DOHH2 (cell line): ENCODE measurements around the gene SMARCA4.

Source experiments
- H3F3A ChIP-seq: fragments of 200-600 bp; sonication (generic), shearing (Covaris generic); 2 replicates; pipeline ENCODE4 v1.6.0; 2016; ENCODE audit warnings: antibody characterized with exemption, mild to moderate bottlenecking; ENCODE audit not compliant: control insufficient read depth, insufficient read depth
- H3K27ac ChIP-seq: fragments of 200-600 bp; sonication (generic); 2 replicates; pipeline ENCODE4 v1.5.1; 2014; ENCODE audit warnings: low read depth, mild to moderate bottlenecking, low read length, moderate library complexity
- H3K27me3 ChIP-seq: fragments of 200-600 bp; sonication (generic); 2 replicates; pipeline ENCODE4 v1.6.1; 2014; ENCODE audit warnings: mild to moderate bottlenecking, low read length, mixed read lengths; ENCODE audit not compliant: control insufficient read depth
- H3K36me3 ChIP-seq: fragments of 200-600 bp; sonication (generic); 2 replicates; pipeline ENCODE4 v1.6.1; 2014; ENCODE audit warnings: mild to moderate bottlenecking, low read length, moderate library complexity, mixed read lengths; ENCODE audit not compliant: control insufficient read depth
- H3K4me1 ChIP-seq: fragments of 200-600 bp; sonication (generic); 2 replicates; pipeline ENCODE4 v1.6.1; 2014; ENCODE audit warnings: mild to moderate bottlenecking, low read length, mixed read lengths; ENCODE audit not compliant: control insufficient read depth
- H3K4me2 ChIP-seq: fragments of 200-600 bp; sonication (generic); 2 replicates; pipeline ENCODE4 v1.6.0; 2014; ENCODE audit warnings: mild to moderate bottlenecking, low read length, moderate library complexity
- H3K4me3 ChIP-seq: fragments of 200-600 bp; sonication (generic); 2 replicates; pipeline ENCODE4 v1.5.1; 2014; ENCODE audit warnings: mild to moderate bottlenecking, low read length, mixed read lengths
- H3K79me2 ChIP-seq: fragments of 200-600 bp; sonication (generic); 2 replicates; pipeline ENCODE4 v1.6.1; 2014; ENCODE audit warnings: mild to moderate bottlenecking, low read length, mixed read lengths; ENCODE audit not compliant: control insufficient read depth
- H3K9me2 ChIP-seq: fragments of 200-600 bp; sonication (generic); replicated peaks from 2 replicates; pipeline ENCODE4 v1.6.1; 2014; ENCODE audit warnings: mild to moderate bottlenecking, low read length, mixed read lengths; ENCODE audit not compliant: control insufficient read depth
- H3K9me3 ChIP-seq: fragments of 200-600 bp; sonication (generic); 2 replicates; pipeline ENCODE4 v1.6.1; 2014; ENCODE audit warnings: antibody characterized with exemption, low read length, mixed read lengths; ENCODE audit not compliant: control insufficient read depth, insufficient read depth
- H4K20me1 ChIP-seq: fragments of 200-600 bp; sonication (generic); 2 replicates; pipeline ENCODE4 v1.6.0; 2014; ENCODE audit warnings: low read depth, mild to moderate bottlenecking, antibody characterized with exemption, low read length, moderate library complexity; ENCODE audit not compliant: control insufficient read depth, insufficient read depth
- EZH2phosphoT487 ChIP-seq: fragments of 200-600 bp; sonication (generic); IDR thresholded peaks from 2 replicates; pipeline ENCODE4 v1.6.1; 2017; ENCODE audit warnings: borderline replicate concordance, mild to moderate bottlenecking, antibody characterized with exemption, low read length, moderate library complexity, mixed read lengths
- TF ChIP-seq, protein P1 (sequence below): fragments of 200-600 bp; sonication (generic); IDR thresholded peaks from one replicate; pipeline ENCODE4 v1.5.1; 2014; ENCODE audit warnings: antibody characterized with exemption, mild to moderate bottlenecking, low read depth, low read length; ENCODE audit not compliant: poor library complexity, severe bottlenecking

Gene SMARCA4

DNA sequence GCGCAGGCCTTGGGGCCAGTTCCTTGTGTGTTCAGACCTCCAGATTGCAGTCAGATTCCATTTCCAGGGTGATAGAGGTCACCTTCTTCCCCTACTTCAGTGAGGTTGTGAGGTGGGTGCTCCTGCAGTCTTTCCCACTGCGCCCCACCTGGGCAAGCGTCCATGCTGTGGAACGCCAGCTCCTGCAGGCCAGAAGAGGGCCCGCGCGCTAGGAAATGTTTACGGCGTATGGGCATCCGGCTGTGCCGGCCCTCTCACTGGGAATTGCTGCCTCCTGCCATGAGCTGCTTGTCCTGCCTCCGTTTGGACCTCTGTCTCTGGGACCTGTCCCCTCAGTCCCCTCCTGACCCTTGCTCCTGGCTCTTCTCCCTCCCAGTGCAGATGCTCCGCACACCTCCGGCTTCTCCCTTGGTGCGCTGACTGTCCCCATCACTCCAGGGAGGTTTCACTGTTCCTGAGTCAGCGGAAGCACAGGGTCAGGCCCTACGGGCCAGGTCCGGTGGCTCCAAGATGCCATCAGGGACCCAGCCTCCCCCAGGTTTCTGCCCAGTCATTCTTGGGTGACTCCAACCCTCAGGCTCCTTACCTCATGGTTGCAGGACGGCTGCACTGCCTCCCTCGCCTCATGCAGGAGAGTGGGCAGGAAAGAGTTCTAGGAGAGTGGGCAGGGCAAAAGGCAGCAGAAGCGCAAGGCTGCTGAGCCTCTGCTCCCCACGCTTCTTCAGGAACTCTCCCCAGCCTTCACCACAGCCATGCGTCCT lies 56.6 kb downstream of the SMARCA4 start:
- H4K20me1 ChIP-seq: peaks cover 3% of the 10 kb centered on the region; the same call in 1 of the 2 replicates
- no peak overlapping the region for H3K4me2 ChIP-seq
- peaks cover 7% of the 10 kb centered on the region; the same call in 1 of the 2 replicates for H3K79me2 ChIP-seq
- no peak for TF ChIP-seq EZH2phosphoT487
- TF ChIP-seq, protein P1, sequence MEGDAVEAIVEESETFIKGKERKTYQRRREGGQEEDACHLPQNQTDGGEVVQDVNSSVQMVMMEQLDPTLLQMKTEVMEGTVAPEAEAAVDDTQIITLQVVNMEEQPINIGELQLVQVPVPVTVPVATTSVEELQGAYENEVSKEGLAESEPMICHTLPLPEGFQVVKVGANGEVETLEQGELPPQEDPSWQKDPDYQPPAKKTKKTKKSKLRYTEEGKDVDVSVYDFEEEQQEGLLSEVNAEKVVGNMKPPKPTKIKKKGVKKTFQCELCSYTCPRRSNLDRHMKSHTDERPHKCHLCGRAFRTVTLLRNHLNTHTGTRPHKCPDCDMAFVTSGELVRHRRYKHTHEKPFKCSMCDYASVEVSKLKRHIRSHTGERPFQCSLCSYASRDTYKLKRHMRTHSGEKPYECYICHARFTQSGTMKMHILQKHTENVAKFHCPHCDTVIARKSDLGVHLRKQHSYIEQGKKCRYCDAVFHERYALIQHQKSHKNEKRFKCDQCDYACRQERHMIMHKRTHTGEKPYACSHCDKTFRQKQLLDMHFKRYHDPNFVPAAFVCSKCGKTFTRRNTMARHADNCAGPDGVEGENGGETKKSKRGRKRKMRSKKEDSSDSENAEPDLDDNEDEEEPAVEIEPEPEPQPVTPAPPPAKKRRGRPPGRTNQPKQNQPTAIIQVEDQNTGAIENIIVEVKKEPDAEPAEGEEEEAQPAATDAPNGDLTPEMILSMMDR: no peak
- no peaks in the 10 kb centered on the region for H3K9me3 ChIP-seq
- no peaks in the 10 kb centered on the region for H3K4me1 ChIP-seq
- H3K9me2 ChIP-seq: no peaks in the 10 kb centered on the region
- H3K4me3 ChIP-seq: no peak overlapping the region
- peaks cover 94% of the 10 kb centered on the region for H3K36me3 ChIP-seq
- no peaks in the 10 kb centered on the region for H3F3A ChIP-seq
- H3K27me3 ChIP-seq: no peaks in the 10 kb centered on the region
- H3K27ac ChIP-seq: no peak overlapping the region

DNA sequence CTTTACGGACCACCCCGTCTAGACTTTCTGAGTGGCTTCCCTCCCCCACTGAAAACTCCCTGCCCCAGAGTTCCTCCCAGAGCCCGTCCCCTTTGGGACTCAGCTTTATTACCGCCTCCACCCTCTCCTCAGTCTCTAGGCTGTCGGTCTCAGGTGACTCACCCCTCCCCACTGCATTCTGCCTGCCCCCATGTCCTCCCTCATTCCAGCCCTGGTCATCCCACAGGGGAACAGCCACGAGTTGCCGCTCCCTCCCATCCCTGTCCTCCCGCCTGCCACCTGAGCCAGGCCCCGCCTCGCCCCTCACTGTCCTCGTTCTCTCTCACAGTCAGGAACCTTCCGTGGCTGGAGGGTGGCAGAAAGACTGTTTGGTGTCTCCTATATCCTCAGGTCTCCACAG lies 57.3 kb downstream of the SMARCA4 start:
- Histone ChIP-seq H3K9me3 (no peaks in the 10 kb centered on the region), H3K4me1 (no peaks in the 10 kb centered on the region), H3K79me2 (peaks cover 7% of the 10 kb centered on the region; the same call in 1 of the 2 replicates), H3K27ac (no peak overlapping the region), H3K36me3 (peaks cover 93% of the 10 kb centered on the region), H3K27me3 (no peaks in the 10 kb centered on the region), H3K4me2 (no peak overlapping the region), H3K4me3 (no peak overlapping the region), H3K9me2 (no peaks in the 10 kb centered on the region), H4K20me1 (peaks cover 3% of the 10 kb centered on the region; the same call in 1 of the 2 replicates), H3F3A (no peaks in the 10 kb centered on the region)
- TF ChIP-seq EZH2phosphoT487: no peak

DNA sequence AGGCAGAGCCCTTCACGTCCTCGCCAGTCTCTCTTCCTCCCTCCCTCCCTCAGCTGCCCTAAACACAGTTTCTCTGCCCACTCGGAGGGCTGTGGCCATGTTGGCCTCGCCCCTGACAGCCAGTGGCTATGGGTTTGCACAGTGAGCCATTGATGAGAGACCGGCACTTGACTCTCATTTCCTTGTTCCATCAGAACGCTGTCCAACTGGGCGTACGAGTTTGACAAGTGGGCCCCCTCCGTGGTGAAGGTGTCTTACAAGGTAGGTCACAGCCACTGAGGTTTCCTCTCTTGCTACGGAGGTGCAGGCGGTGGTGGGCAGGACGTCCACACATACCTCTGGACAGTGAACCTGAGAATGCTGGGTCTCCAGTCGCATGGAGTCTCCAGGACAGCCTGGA lies 57.9 kb downstream of the SMARCA4 start:
- Histone ChIP-seq H3K36me3 (peaks cover 93% of the 10 kb centered on the region), H3K9me3 (no peaks in the 10 kb centered on the region), H3K27me3 (no peaks in the 10 kb centered on the region), H3K27ac (no peak overlapping the region), H4K20me1 (peaks cover 3% of the 10 kb centered on the region; the same call in 1 of the 2 replicates), H3K9me2 (no peaks in the 10 kb centered on the region), H3K4me3 (no peak overlapping the region), H3F3A (no peaks in the 10 kb centered on the region), H3K79me2 (peaks cover 7% of the 10 kb centered on the region; the same call in 1 of the 2 replicates), H3K4me2 (no peak overlapping the region), H3K4me1 (no peaks in the 10 kb centered on the region)
- no peak for TF ChIP-seq EZH2phosphoT487
- TF ChIP-seq, protein P1: no peak

DNA sequence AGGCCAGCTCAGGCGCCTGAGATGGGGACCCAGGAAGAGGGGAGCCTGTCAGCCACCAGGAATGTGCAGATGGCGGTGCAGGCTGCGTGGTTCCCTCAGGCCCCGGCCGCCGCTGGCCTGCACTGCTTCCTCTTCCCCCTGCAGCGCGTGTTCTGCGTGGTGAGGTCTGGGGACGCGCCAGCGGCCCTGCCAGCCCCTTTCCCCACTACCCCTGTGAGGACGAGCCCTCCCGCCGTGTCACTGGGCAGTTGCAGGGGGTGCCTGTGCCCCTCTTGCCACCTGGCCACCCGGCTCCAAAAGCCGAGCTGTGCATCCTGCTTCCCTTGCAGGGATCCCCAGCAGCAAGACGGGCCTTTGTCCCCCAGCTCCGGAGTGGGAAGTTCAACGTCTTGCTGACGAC lies 58.4 kb downstream of the SMARCA4 start:
- H3K36me3 ChIP-seq: peaks cover 93% of the 10 kb centered on the region
- no peak for TF ChIP-seq EZH2phosphoT487
- TF ChIP-seq, protein P1: no peak
- no peaks in the 10 kb centered on the region for H3K9me3 ChIP-seq
- H3K4me3 ChIP-seq: no peak overlapping the region
- H3K79me2 ChIP-seq: peaks cover 7% of the 10 kb centered on the region; the same call in 1 of the 2 replicates
- H4K20me1 ChIP-seq: 0 out of 2 replicates have a peak, but pooled peaks cover 3% of the 10 kb centered on the region
- no peak overlapping the region for H3K27ac ChIP-seq
- H3K27me3 ChIP-seq: no peaks in the 10 kb centered on the region
- H3K4me1 ChIP-seq: no peaks in the 10 kb centered on the region
- H3K4me2 ChIP-seq: no peak overlapping the region
- H3K9me2 ChIP-seq: no peaks in the 10 kb centered on the region
- H3F3A ChIP-seq: no peaks in the 10 kb centered on the region
